Measurements from ENCODE around the gene HSPG2.

The HSPG2 gene

GRCh38 chr1:21887796-21888195 is 49.3 kb downstream of the HSPG2 start:
- H3K79me2 ChIP-seq (ENCODE audit: control insufficient read depth, insufficient read depth, low read length): no peaks in the 10 kb centered on the region
- H2AK5ac ChIP-seq (ENCODE audit: low read length): no peak overlapping the region
- DNase-seq: no peak
- no peak overlapping the region for H4K5ac ChIP-seq (ENCODE audit: low read length)
- no peak overlapping the region for H4K8ac ChIP-seq (ENCODE audit: low read depth, low read length)
- no peak overlapping the region for H3K18ac ChIP-seq (ENCODE audit: low read length)
- no peak overlapping the region for H3K4ac ChIP-seq (ENCODE audit: low read depth, low read length)
- peaks cover 9% of the 10 kb centered on the region for H3K36me3 ChIP-seq (ENCODE audit: control insufficient read depth, insufficient read depth, low read length)
- H3K23ac ChIP-seq (ENCODE audit: low read length): no peak overlapping the region
- H3K4me1 ChIP-seq (ENCODE audit: control insufficient read depth, low read depth, low read length): no peaks in the 10 kb centered on the region
- H3K56ac ChIP-seq (ENCODE audit: low read length): no peak overlapping the region
- H3K79me1 ChIP-seq (ENCODE audit: low read length): no peaks in the 10 kb centered on the region
- H3K9ac ChIP-seq (ENCODE audit: low read length): no peak overlapping the region
- H3K4me2 ChIP-seq (ENCODE audit: low read length): no peak overlapping the region
- no peak overlapping the region for H2BK120ac ChIP-seq (ENCODE audit: low read depth, low read length)
- WGBS (ENCODE audit: extremely low coverage, insufficient coverage, low lambda C conversion rate): no CpG with 5 or more reads among the region's 11 CpGs
- H2BK15ac ChIP-seq (replicated peaks; ENCODE audit: low read depth): no peak overlapping the region
- no peaks in the 10 kb centered on the region for H3K27me3 ChIP-seq (ENCODE audit: insufficient read depth, low read length, poor library complexity)
- no peak overlapping the region for H3K4me3 ChIP-seq (ENCODE audit: low read length)
- no peak overlapping the region for H2BK5ac ChIP-seq (ENCODE audit: low read length)
- H3K27ac ChIP-seq (ENCODE audit: low read depth, low read length): no peak overlapping the region

GRCh38 chr1:21887216-21887736 is 49.8 kb downstream of the HSPG2 start:
- Histone ChIP-seq H3K27ac (ENCODE audit: low read depth, low read length) (no peak overlapping the region), H3K18ac (ENCODE audit: low read length) (no peak overlapping the region), H3K79me1 (ENCODE audit: low read length) (no peaks in the 10 kb centered on the region), H2AK5ac (ENCODE audit: low read length) (no peak overlapping the region), H3K27me3 (ENCODE audit: insufficient read depth, low read length, poor library complexity) (no peaks in the 10 kb centered on the region), H3K36me3 (ENCODE audit: control insufficient read depth, insufficient read depth, low read length) (peaks cover 9% of the 10 kb centered on the region), H2BK120ac (ENCODE audit: low read depth, low read length) (no peak overlapping the region), H3K4me1 (ENCODE audit: control insufficient read depth, low read depth, low read length) (no peaks in the 10 kb centered on the region), H4K5ac (ENCODE audit: low read length) (no peak overlapping the region), H3K4ac (ENCODE audit: low read depth, low read length) (no peak overlapping the region), H3K56ac (ENCODE audit: low read length) (no peak overlapping the region), H2BK5ac (ENCODE audit: low read length) (no peak overlapping the region), H3K4me3 (ENCODE audit: low read length) (no peak overlapping the region), H4K8ac (ENCODE audit: low read depth, low read length) (no peak overlapping the region), H3K4me2 (ENCODE audit: low read length) (no peak overlapping the region), H3K9ac (ENCODE audit: low read length) (no peak overlapping the region), H3K23ac (ENCODE audit: low read length) (no peak overlapping the region), H3K79me2 (ENCODE audit: control insufficient read depth, insufficient read depth, low read length) (no peaks in the 10 kb centered on the region), H2BK15ac (replicated peaks; ENCODE audit: low read depth) (no peak overlapping the region)
- DNase-seq: no peak
- whole genome bisulfite sequencing (ENCODE audit: extremely low coverage, insufficient coverage, low lambda C conversion rate): no CpG with 5 or more reads among the region's 26 CpGs

- no peak overlapping the region for H4K8ac ChIP-seq (ENCODE audit: low read depth, low read length)
- no peaks in the 10 kb centered on the region for H3K27me3 ChIP-seq (ENCODE audit: insufficient read depth, low read length, poor library complexity)
- no peak overlapping the region for H3K9ac ChIP-seq (ENCODE audit: low read length)
- no peak overlapping the region for H3K23ac ChIP-seq (ENCODE audit: low read length)
- H3K79me1 ChIP-seq (ENCODE audit: low read length): no peaks in the 10 kb centered on the region
- H2AK5ac ChIP-seq (ENCODE audit: low read length): no peak overlapping the region
- no peak overlapping the region for H3K18ac ChIP-seq (ENCODE audit: low read length)
- no peak for DNase-seq
- no peak overlapping the region for H2BK5ac ChIP-seq (ENCODE audit: low read length)
- no CpG with 5 or more reads among the region's 15 CpGs for WGBS (ENCODE audit: extremely low coverage, insufficient coverage, low lambda C conversion rate)
- H3K27ac ChIP-seq (ENCODE audit: low read depth, low read length): no peak overlapping the region
- H2BK120ac ChIP-seq (ENCODE audit: low read depth, low read length): no peak overlapping the region
- no peak overlapping the region for H2BK15ac ChIP-seq (replicated peaks; ENCODE audit: low read depth)
- no peak overlapping the region for H3K4me2 ChIP-seq (ENCODE audit: low read length)
- H4K5ac ChIP-seq (ENCODE audit: low read length): no peak overlapping the region
- H3K56ac ChIP-seq (ENCODE audit: low read length): no peak overlapping the region
- H3K4me3 ChIP-seq (ENCODE audit: low read length): no peak overlapping the region
- H3K36me3 ChIP-seq (ENCODE audit: control insufficient read depth, insufficient read depth, low read length): peaks cover 9% of the 10 kb centered on the region
- H3K4ac ChIP-seq (ENCODE audit: low read depth, low read length): no peak overlapping the region
- no peaks in the 10 kb centered on the region for H3K4me1 ChIP-seq (ENCODE audit: control insufficient read depth, low read depth, low read length)
- H3K79me2 ChIP-seq (ENCODE audit: control insufficient read depth, insufficient read depth, low read length): no peaks in the 10 kb centered on the region
Measured at GRCh38 chr1:21886486-21887215, 50.5 kb downstream of the HSPG2 start.

DNA sequence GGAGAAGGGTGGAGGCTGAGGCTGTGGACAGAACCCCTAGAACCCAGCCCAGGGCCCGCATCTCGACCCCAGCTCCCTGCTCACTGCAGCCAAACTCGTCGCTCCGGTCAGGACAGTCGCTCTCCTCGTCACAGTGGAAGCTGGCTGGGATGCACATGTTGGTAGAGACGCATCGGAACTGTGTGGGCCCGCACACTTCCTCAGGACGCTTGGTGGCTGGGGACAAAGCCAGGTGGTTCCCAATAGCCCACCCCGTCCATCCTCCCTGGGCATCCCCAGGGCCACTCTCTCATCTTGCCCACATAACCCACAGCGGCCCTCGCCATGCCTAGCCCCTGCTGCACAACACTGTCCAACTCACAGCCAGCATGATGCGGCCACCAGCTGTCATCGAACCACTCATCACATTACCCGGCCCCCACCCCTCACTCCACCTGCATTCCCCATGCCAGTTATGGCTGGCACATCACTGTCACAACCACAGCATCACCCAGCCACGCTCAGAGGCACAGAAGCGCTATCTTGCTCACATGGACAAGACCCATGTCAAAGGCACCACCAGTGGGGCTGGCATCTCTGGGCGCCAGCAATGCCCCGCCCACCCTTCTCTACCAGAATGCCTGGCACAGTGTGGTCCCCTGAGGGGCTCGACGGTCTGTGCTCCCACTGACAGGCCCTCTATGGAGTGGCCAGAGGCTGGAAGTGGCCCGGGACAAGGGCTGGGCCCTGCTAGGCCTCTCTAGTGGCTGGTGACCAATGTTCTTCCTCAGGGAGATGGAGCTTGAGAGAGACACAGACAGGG is 51.7 kb downstream of the HSPG2 start:
- no peak overlapping the region for H4K8ac ChIP-seq (ENCODE audit: low read depth, low read length)
- H2BK120ac ChIP-seq (ENCODE audit: low read depth, low read length): no peak overlapping the region
- no peak overlapping the region for H3K27ac ChIP-seq (ENCODE audit: low read depth, low read length)
- no peak overlapping the region for H3K56ac ChIP-seq (ENCODE audit: low read length)
- H3K27me3 ChIP-seq (ENCODE audit: insufficient read depth, low read length, poor library complexity): no peaks in the 10 kb centered on the region
- H3K4me2 ChIP-seq (ENCODE audit: low read length): no peak overlapping the region
- DNase-seq: no peak
- H3K23ac ChIP-seq (ENCODE audit: low read length): no peak overlapping the region
- peaks cover 6% of the 10 kb centered on the region for H3K36me3 ChIP-seq (ENCODE audit: control insufficient read depth, insufficient read depth, low read length)
- H3K18ac ChIP-seq (ENCODE audit: low read length): no peak overlapping the region
- no CpG with 5 or more reads among the region's 24 CpGs for WGBS (ENCODE audit: extremely low coverage, insufficient coverage, low lambda C conversion rate)
- H3K9ac ChIP-seq (ENCODE audit: low read length): no peak overlapping the region
- no peak overlapping the region for H2BK5ac ChIP-seq (ENCODE audit: low read length)
- H3K79me1 ChIP-seq (ENCODE audit: low read length): no peaks in the 10 kb centered on the region
- no peak overlapping the region for H3K4me3 ChIP-seq (ENCODE audit: low read length)
- no peaks in the 10 kb centered on the region for H3K4me1 ChIP-seq (ENCODE audit: control insufficient read depth, low read depth, low read length)
- H3K4ac ChIP-seq (ENCODE audit: low read depth, low read length): no peak overlapping the region
- no peak overlapping the region for H2BK15ac ChIP-seq (replicated peaks; ENCODE audit: low read depth)
- no peak overlapping the region for H2AK5ac ChIP-seq (ENCODE audit: low read length)
- no peaks in the 10 kb centered on the region for H3K79me2 ChIP-seq (ENCODE audit: control insufficient read depth, insufficient read depth, low read length)
- no peak overlapping the region for H4K5ac ChIP-seq (ENCODE audit: low read length)

- H3K4me2 ChIP-seq (ENCODE audit: low read length): no peak overlapping the region
- no peak overlapping the region for H2BK15ac ChIP-seq (replicated peaks; ENCODE audit: low read depth)
- H2BK5ac ChIP-seq (ENCODE audit: low read length): no peak overlapping the region
- no CpG with 5 or more reads among the region's 36 CpGs for WGBS (ENCODE audit: extremely low coverage, insufficient coverage, low lambda C conversion rate)
- no peaks in the 10 kb centered on the region for H3K4me1 ChIP-seq (ENCODE audit: control insufficient read depth, low read depth, low read length)
- H4K5ac ChIP-seq (ENCODE audit: low read length): no peak overlapping the region
- no peak overlapping the region for H2AK5ac ChIP-seq (ENCODE audit: low read length)
- H2BK120ac ChIP-seq (ENCODE audit: low read depth, low read length): no peak overlapping the region
- no peak overlapping the region for H3K56ac ChIP-seq (ENCODE audit: low read length)
- no peak overlapping the region for H3K9ac ChIP-seq (ENCODE audit: low read length)
- no peaks in the 10 kb centered on the region for H3K79me2 ChIP-seq (ENCODE audit: control insufficient read depth, insufficient read depth, low read length)
- no peak overlapping the region for H3K23ac ChIP-seq (ENCODE audit: low read length)
- no peak for DNase-seq
- H3K36me3 ChIP-seq (ENCODE audit: control insufficient read depth, insufficient read depth, low read length): peaks cover 10% of the 10 kb centered on the region
- H4K8ac ChIP-seq (ENCODE audit: low read depth, low read length): no peak overlapping the region
- no peaks in the 10 kb centered on the region for H3K79me1 ChIP-seq (ENCODE audit: low read length)
- H3K4ac ChIP-seq (ENCODE audit: low read depth, low read length): no peak overlapping the region
- no peak overlapping the region for H3K27ac ChIP-seq (ENCODE audit: low read depth, low read length)
- H3K27me3 ChIP-seq (ENCODE audit: insufficient read depth, low read length, poor library complexity): no peaks in the 10 kb centered on the region
- no peak overlapping the region for H3K18ac ChIP-seq (ENCODE audit: low read length)
- no peak overlapping the region for H3K4me3 ChIP-seq (ENCODE audit: low read length)
Measured at GRCh38 chr1:21884456-21885235, 52.5 kb downstream of the HSPG2 start.
